OCI-M2 (cell line): ENCODE results near the gene DES.
"Not testable (repeated sequence)": the region's sequence is repeated elsewhere in the genome, so short reads cannot be mapped to it uniquely, and the experiment has no call there.

Experiments
- DNase-seq: peaks from one replicate; lab custom pipeline; 2025; ENCODE audit not compliant: unreplicated experiment; lab: John Stamatoyannopoulos, UW

The DES gene

GRCh38 chr2:219418155-219419011 is at the start of gene DES:
DES (plus strand) TSS chr2:219418377; CDS start chr2:219418463, 86 bp downstream.
- no peak for DNase-seq

- no peak for DNase-seq
Measured at GRCh38 chr2:219368690-219369191, 49.4 kb upstream of the DES start.

- DNase-seq = no peak
Measured at GRCh38 chr2:219369447-219369861, 48.7 kb upstream of the DES start.

- DNase-seq = no peak
Measured at GRCh38 chr2:219378163-219378851, 39.9 kb upstream of the DES start.

- DNase-seq = no peak
Measured at GRCh38 chr2:219380926-219381325, 37.3 kb upstream of the DES start.

GRCh38 chr2:219381448-219381847 is 36.7 kb upstream of the DES start:
- no peak for DNase-seq

- no peak for DNase-seq
Measured at GRCh38 chr2:219384083-219384713, 34.0 kb upstream of the DES start.

GRCh38 chr2:219384859-219385258 is 33.3 kb upstream of the DES start:
- no peak for DNase-seq

- no peak for DNase-seq
Measured at GRCh38 chr2:219385958-219386520, 32.1 kb upstream of the DES start.

- DNase-seq = no peak
Measured at GRCh38 chr2:219386532-219387280, 31.5 kb upstream of the DES start.

- peak; percentile 14 for DNase-seq
Measured at GRCh38 chr2:219387306-219388120, 30.7 kb upstream of the DES start, which contains the start of gene DNPEP. DNPEP (minus strand) TSS chr2:219387912; CDS start chr2:219387794, 118 bp downstream.

- peak; percentile 59 for DNase-seq
Measured at GRCh38 chr2:219388121-219388906, 29.9 kb upstream of the DES start.

- DNase-seq = no peak
Measured at GRCh38 chr2:219388907-219389156, 29.3 kb upstream of the DES start.

GRCh38 chr2:219392754-219393153 is 25.4 kb upstream of the DES start:
- DNase-seq = no peak

GRCh38 chr2:219395056-219395455 is 23.1 kb upstream of the DES start:
- DNase-seq = not testable (repeated sequence)

GRCh38 chr2:219395609-219396008 is 22.6 kb upstream of the DES start:
- no peak for DNase-seq

GRCh38 chr2:219396863-219397457 is 21.2 kb upstream of the DES start:
- no peak for DNase-seq

- DNase-seq = no peak
Measured at GRCh38 chr2:219398721-219399363, 19.3 kb upstream of the DES start.
